ENCODE data around the gene RSPH6A.
"Not testable (repeated sequence)": the region's sequence is repeated elsewhere in the genome, so short reads cannot be mapped to it uniquely, and the experiment has no call there.

RSPH6A gene

GRCh38 chr19:45764945-45765701, 50.0 kb downstream of the RSPH6A start:
- no peak for DNase-seq (ENCODE audit: low read depth in 2 of 2)

GRCh38 chr19:45764475-45764874, 50.6 kb downstream of the RSPH6A start:
- no peak for DNase-seq (ENCODE audit: low read depth in 2 of 2)

GRCh38 chr19:45763691-45764294, 51.3 kb downstream of the RSPH6A start:
- no peak for DNase-seq (ENCODE audit: low read depth in 2 of 2)

- DNase-seq (ENCODE audit: low read depth in 2 of 2), result no peak
Observed at GRCh38 chr19:45762870-45763631, 52.1 kb downstream of the RSPH6A start.

- DNase-seq (ENCODE audit: low read depth in 2 of 2), result no peak
Observed at GRCh38 chr19:45761714-45762113, 53.4 kb downstream of the RSPH6A start.

- DNase-seq (ENCODE audit: low read depth in 2 of 2), result no peak
Observed at GRCh38 chr19:45758921-45759320, 56.2 kb downstream of the RSPH6A start.

- no peak for DNase-seq (ENCODE audit: low read depth in 2 of 2)
Observed at GRCh38 chr19:45757695-45758094, 57.4 kb downstream of the RSPH6A start.

- no peak for DNase-seq (ENCODE audit: low read depth in 2 of 2)
Observed at GRCh38 chr19:45754323-45754722, 60.8 kb downstream of the RSPH6A start.

- DNase-seq (ENCODE audit: low read depth in 2 of 2), result no peak
Observed at GRCh38 chr19:45753548-45753947, 61.6 kb downstream of the RSPH6A start.

GRCh38 chr19:45752639-45753038, 62.5 kb downstream of the RSPH6A start:
- DNase-seq (ENCODE audit: low read depth in 2 of 2), result no peak

- DNase-seq (ENCODE audit: low read depth in 2 of 2), result not testable (repeated sequence)
Observed at GRCh38 chr19:45751483-45751882, 63.6 kb downstream of the RSPH6A start.

GRCh38 chr19:45747513-45747912, 67.6 kb downstream of the RSPH6A start:
- no peak for DNase-seq (ENCODE audit: low read depth in 2 of 2)

GRCh38 chr19:45746866-45747265, 68.2 kb downstream of the RSPH6A start:
- DNase-seq (ENCODE audit: low read depth in 2 of 2), result no peak
